ENCODE measurements around the gene ANKLE1. TPM values are rescaled to one million over a fixed set of nuclear protein-coding genes. Genes with fewer than 3 reads are reported as not detected.

Gene ANKLE1
- total RNA-seq, 2 donors from 2014 or later = 4.6 to 9.9 TPM

GRCh38 chr19:17327068-17327653, 45.5 kb downstream of the ANKLE1 start:
- Histone ChIP-seq H3K27me3 (ENCODE audit: control insufficient read depth, insufficient read depth, low read length, poor library complexity, severe bottlenecking) (no peaks in the 10 kb centered on the region), H3K36me3 (ENCODE audit: control insufficient read depth, insufficient read depth, low read length) (peaks cover 3% of the 10 kb centered on the region), H3K4me3 (ENCODE audit: low read length) (peak overlapping the region; percentile 71), H3K4me1 (ENCODE audit: control insufficient read depth, insufficient read depth, low read length) (no peaks in the 10 kb centered on the region), H3K9me3 (ENCODE audit: control insufficient read depth, low read length) (no peaks in the 10 kb centered on the region), H3K9ac (ENCODE audit: extremely low read depth, low read length, poor library complexity, severe bottlenecking) (no peak overlapping the region), H3K27ac (ENCODE audit: low read depth, low read length) (no peak overlapping the region)
- peak overlapping the region; percentile 88 for H3K27ac Mint-ChIP-seq
- TF ChIP-seq CTCF (conservative IDR thresholded peaks at IDR 0.05) = no peak
- peak overlapping the region; percentile 63 for H3K4me3 Mint-ChIP-seq
- 74 to 78% methylated on average over 12 to 27 of the region's 27 CpGs for WGBS, 2 experiments (ENCODE audit: insufficient coverage in 1 of 2, insufficient read length in 1 of 2)
- H3K4me1 Mint-ChIP-seq = peaks cover 1% of the 10 kb centered on the region
- H3K9me3 Mint-ChIP-seq = no peaks in the 10 kb centered on the region
- H3K27me3 Mint-ChIP-seq (ENCODE audit: insufficient read depth) = peaks cover 24% of the 10 kb centered on the region
- peaks cover 24% of the 10 kb centered on the region for H3K36me3 Mint-ChIP-seq (ENCODE audit: low read depth)
- DNase-seq = no peak

GRCh38 chr19:17327654-17328516, 46.2 kb downstream of the ANKLE1 start:
- Histone ChIP-seq H3K9me3 (ENCODE audit: control insufficient read depth, low read length) (no peaks in the 10 kb centered on the region), H3K4me1 (ENCODE audit: control insufficient read depth, insufficient read depth, low read length) (no peaks in the 10 kb centered on the region), H3K27me3 (ENCODE audit: control insufficient read depth, insufficient read depth, low read length, poor library complexity, severe bottlenecking) (no peaks in the 10 kb centered on the region), H3K9ac (ENCODE audit: extremely low read depth, low read length, poor library complexity, severe bottlenecking) (peak overlapping the region; percentile 44), H3K27ac (ENCODE audit: low read depth, low read length) (peak overlapping the region; percentile 6), H3K36me3 (ENCODE audit: control insufficient read depth, insufficient read depth, low read length) (peaks cover 9% of the 10 kb centered on the region), H3K4me3 (ENCODE audit: low read length) (peak overlapping the region; percentile 71)
- H3K27me3 Mint-ChIP-seq (ENCODE audit: insufficient read depth) = peaks cover 24% of the 10 kb centered on the region
- peak; percentile 97 for DNase-seq
- H3K4me3 Mint-ChIP-seq = peak overlapping the region; percentile 63
- WGBS, 2 experiments (ENCODE audit: insufficient coverage in 1 of 2, insufficient read length in 1 of 2) = 7 to 20% methylated on average over 44 to 63 of the region's 64 CpGs
- TF ChIP-seq CTCF (conservative IDR thresholded peaks at IDR 0.05) = peak; percentile 83
- no peaks in the 10 kb centered on the region for H3K9me3 Mint-ChIP-seq
- peaks cover 1% of the 10 kb centered on the region for H3K4me1 Mint-ChIP-seq
- H3K36me3 Mint-ChIP-seq (ENCODE audit: low read depth) = peaks cover 24% of the 10 kb centered on the region
- H3K27ac Mint-ChIP-seq = peak overlapping the region; percentile 88

- TF ChIP-seq CTCF (conservative IDR thresholded peaks at IDR 0.05) = no peak
- Mint-ChIP-seq H3K9me3 (no peaks in the 10 kb centered on the region), H3K36me3 (ENCODE audit: low read depth) (peaks cover 29% of the 10 kb centered on the region), H3K4me3 (peak overlapping the region; percentile 63), H3K27ac (no peak overlapping the region), H3K4me1 (peaks cover 1% of the 10 kb centered on the region), H3K27me3 (ENCODE audit: insufficient read depth) (peaks cover 24% of the 10 kb centered on the region)
- peaks cover 13% of the 10 kb centered on the region for H3K36me3 ChIP-seq (ENCODE audit: control insufficient read depth, insufficient read depth, low read length)
- no peak overlapping the region for H3K27ac ChIP-seq (ENCODE audit: low read depth, low read length)
- no peaks in the 10 kb centered on the region for H3K9me3 ChIP-seq (ENCODE audit: control insufficient read depth, low read length)
- peak overlapping the region; percentile 71 for H3K4me3 ChIP-seq (ENCODE audit: low read length)
- WGBS, 2 experiments (ENCODE audit: insufficient coverage in 1 of 2, insufficient read length in 1 of 2) = 35 to 66% methylated on average over 25 to 76 of the region's 94 CpGs
- H3K4me1 ChIP-seq (ENCODE audit: control insufficient read depth, insufficient read depth, low read length) = no peaks in the 10 kb centered on the region
- H3K27me3 ChIP-seq (ENCODE audit: control insufficient read depth, insufficient read depth, low read length, poor library complexity, severe bottlenecking) = no peaks in the 10 kb centered on the region
- H3K9ac ChIP-seq (ENCODE audit: extremely low read depth, low read length, poor library complexity, severe bottlenecking) = peak overlapping the region; percentile 44
- DNase-seq = peak; percentile 78
Measured at GRCh38 chr19:17328517-17329365, 47.0 kb downstream of the ANKLE1 start.
